ENCODE results near the gene C1QTNF6.

- TF ChIP-seq CTCF (IDR thresholded peaks at IDR 0.05; ENCODE audit: insufficient read depth, low read length) (no peak), POLR2AphosphoS5 (IDR thresholded peaks at IDR 0.05; ENCODE audit: low read depth) (no peak), REST (IDR thresholded peaks at IDR 0.05; ENCODE audit: insufficient replicate concordance, low read depth) (no peak)
Observed at GRCh38 chr22:37213941-37214730, 26.1 kb upstream of the C1QTNF6 start.
